ENCODE measurements around the gene RTBDN. TPM values are rescaled to one million over a fixed set of nuclear protein-coding genes. Genes with fewer than 3 reads are reported as not detected.

The RTBDN gene
- total RNA-seq, 1 experiment from 2014 or later, result 25.1 TPM

GRCh38 chr19:12843328-12843727 is 8.9 kb upstream of the RTBDN start:
- DNase-seq (ENCODE audit: low read depth, low spot score) (no peak), ATAC-seq (no peak)
- no peaks in the 10 kb centered on the region for H4K20me1 ChIP-seq (ENCODE audit: insufficient read depth)
- no peaks in the 10 kb centered on the region for H3K9me3 ChIP-seq (ENCODE audit: control insufficient read depth in 1 of 2, insufficient read depth in 1 of 2, low read depth in 1 of 2, low read length in 2 of 2)
- RAD21 ChIA-PET (ENCODE audit: low non-redundant PET in 1 of 2, low total read pairs in 2 of 2, uncharacterized antibody in 2 of 2, unreplicated experiment in 2 of 2), result no interaction called here
- no peaks in the 10 kb centered on the region for H3K9me2 ChIP-seq (ENCODE audit: insufficient read depth)
- H3K4me1 ChIP-seq (ENCODE audit: control insufficient read depth in 1 of 2, insufficient read depth in 2 of 2, low read length in 2 of 2), result peaks cover 16 to 42% of the 10 kb centered on the region in 2 experiments; a peak in 3 of 4 replicates
- POLR2A ChIA-PET, result no interaction called here
- H3K79me2 ChIP-seq (ENCODE audit: insufficient read depth, low read length), result peaks cover 36% of the 10 kb centered on the region; the same call in 1 of the 2 replicates
- H3K27me3 ChIP-seq (ENCODE audit: insufficient read depth, low read length), result no peaks in the 10 kb centered on the region
- no peak overlapping the region for H3K27ac ChIP-seq (ENCODE audit: low read depth, low read length)
- H3K9ac ChIP-seq (ENCODE audit: low read length), result no peak overlapping the region
- H3K4me2 ChIP-seq (ENCODE audit: low read length), result no peak overlapping the region
- no TSS peak for BruUV-seq (replicated peaks)
- CTCF ChIA-PET, result no interaction called here
- TF ChIP-seq ZFX (IDR thresholded peaks at IDR 0.05), result no peak
- TF ChIP-seq EGR1 (IDR thresholded peaks at IDR 0.05; ENCODE audit: low read depth), result no peak
- TF ChIP-seq, protein P1, sequence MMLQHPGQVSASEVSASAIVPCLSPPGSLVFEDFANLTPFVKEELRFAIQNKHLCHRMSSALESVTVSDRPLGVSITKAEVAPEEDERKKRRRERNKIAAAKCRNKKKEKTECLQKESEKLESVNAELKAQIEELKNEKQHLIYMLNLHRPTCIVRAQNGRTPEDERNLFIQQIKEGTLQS (IDR thresholded peaks at IDR 0.05), result no peak
- TF ChIP-seq SRF (IDR thresholded peaks at IDR 0.05; ENCODE audit: low read depth), result no peak
- TF ChIP-seq, protein P2, sequence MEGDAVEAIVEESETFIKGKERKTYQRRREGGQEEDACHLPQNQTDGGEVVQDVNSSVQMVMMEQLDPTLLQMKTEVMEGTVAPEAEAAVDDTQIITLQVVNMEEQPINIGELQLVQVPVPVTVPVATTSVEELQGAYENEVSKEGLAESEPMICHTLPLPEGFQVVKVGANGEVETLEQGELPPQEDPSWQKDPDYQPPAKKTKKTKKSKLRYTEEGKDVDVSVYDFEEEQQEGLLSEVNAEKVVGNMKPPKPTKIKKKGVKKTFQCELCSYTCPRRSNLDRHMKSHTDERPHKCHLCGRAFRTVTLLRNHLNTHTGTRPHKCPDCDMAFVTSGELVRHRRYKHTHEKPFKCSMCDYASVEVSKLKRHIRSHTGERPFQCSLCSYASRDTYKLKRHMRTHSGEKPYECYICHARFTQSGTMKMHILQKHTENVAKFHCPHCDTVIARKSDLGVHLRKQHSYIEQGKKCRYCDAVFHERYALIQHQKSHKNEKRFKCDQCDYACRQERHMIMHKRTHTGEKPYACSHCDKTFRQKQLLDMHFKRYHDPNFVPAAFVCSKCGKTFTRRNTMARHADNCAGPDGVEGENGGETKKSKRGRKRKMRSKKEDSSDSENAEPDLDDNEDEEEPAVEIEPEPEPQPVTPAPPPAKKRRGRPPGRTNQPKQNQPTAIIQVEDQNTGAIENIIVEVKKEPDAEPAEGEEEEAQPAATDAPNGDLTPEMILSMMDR (IDR thresholded peaks at IDR 0.05 in 2 of 3, conservative IDR thresholded peaks at IDR 0.05 in 1 of 3; ENCODE audit: borderline replicate concordance in 1 of 3, insufficient read depth in 1 of 3, low read depth in 2 of 3, low read length in 2 of 3), result no peak
- no peak for TF ChIP-seq EZH2phosphoT487 (IDR thresholded peaks at IDR 0.05; ENCODE audit: borderline replicate concordance)
- TF ChIP-seq, protein P3, sequence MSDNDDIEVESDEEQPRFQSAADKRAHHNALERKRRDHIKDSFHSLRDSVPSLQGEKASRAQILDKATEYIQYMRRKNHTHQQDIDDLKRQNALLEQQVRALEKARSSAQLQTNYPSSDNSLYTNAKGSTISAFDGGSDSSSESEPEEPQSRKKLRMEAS (IDR thresholded peaks at IDR 0.05), result no peak
- TF ChIP-seq CBX3 (IDR thresholded peaks at IDR 0.05; ENCODE audit: low read depth), result no peak
- peaks cover 5 to 11% of the 10 kb centered on the region in 2 experiments; a peak in 1 of 4 replicates for H3K36me3 ChIP-seq (ENCODE audit: control insufficient read depth in 1 of 2, insufficient read depth in 2 of 2, low read length in 2 of 2)
- no peak overlapping the region for H3K4me3 ChIP-seq (replicated peaks in 1 of 2; ENCODE audit: low read depth in 1 of 2, low read length in 2 of 2)
- H2AFZ ChIP-seq (ENCODE audit: low read depth, low read length, poor library complexity, severe bottlenecking), result no peak overlapping the region
- intact Hi-C loops (cut with micrococcal nuclease), result no loop called here

DNA sequence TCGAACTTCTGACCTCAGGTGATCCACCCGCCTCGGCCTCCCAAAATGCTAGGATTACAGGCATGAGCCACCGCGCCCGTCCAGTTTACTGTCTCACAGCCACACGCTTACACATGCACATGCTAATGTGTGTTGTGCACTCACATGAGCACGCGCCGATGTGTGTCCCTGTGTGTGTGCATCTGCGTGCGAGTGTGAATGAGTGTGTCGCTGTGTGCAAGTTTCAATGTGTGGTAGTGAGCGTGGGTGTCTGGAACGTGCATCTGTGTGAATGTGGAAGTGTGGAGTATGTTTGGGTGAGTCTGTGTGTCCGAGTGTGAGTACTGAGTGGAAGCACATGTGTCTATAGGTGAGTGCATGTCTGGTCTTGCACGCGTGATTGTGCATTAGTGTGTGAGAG is 8.1 kb upstream of the RTBDN start:
- Histone ChIP-seq H3K27me3 (ENCODE audit: insufficient read depth, low read length) (no peaks in the 10 kb centered on the region), H3K9me3 (ENCODE audit: control insufficient read depth in 1 of 2, insufficient read depth in 1 of 2, low read depth in 1 of 2, low read length in 2 of 2) (no peaks in the 10 kb centered on the region), H3K9me2 (ENCODE audit: insufficient read depth) (no peaks in the 10 kb centered on the region), H2AFZ (ENCODE audit: low read depth, low read length, poor library complexity, severe bottlenecking) (no peak overlapping the region), H3K79me2 (ENCODE audit: insufficient read depth, low read length) (peaks cover 36% of the 10 kb centered on the region; the same call in 1 of the 2 replicates), H3K4me2 (ENCODE audit: low read length) (no peak overlapping the region), H3K9ac (ENCODE audit: low read length) (no peak overlapping the region), H4K20me1 (ENCODE audit: insufficient read depth) (no peaks in the 10 kb centered on the region), H3K36me3 (ENCODE audit: control insufficient read depth in 1 of 2, insufficient read depth in 2 of 2, low read length in 2 of 2) (peaks cover 5 to 6% of the 10 kb centered on the region in 2 experiments; a peak in 1 of 4 replicates), H3K27ac (ENCODE audit: low read depth, low read length) (no peak overlapping the region), H3K4me1 (ENCODE audit: control insufficient read depth in 1 of 2, insufficient read depth in 2 of 2, low read length in 2 of 2) (peaks cover 22 to 44% of the 10 kb centered on the region in 2 experiments), H3K4me3 (replicated peaks in 1 of 2; ENCODE audit: low read depth in 1 of 2, low read length in 2 of 2) (no peak overlapping the region)
- DNase-seq (ENCODE audit: low read depth, low spot score) (no peak), ATAC-seq (no peak)
- intact Hi-C loops (cut with micrococcal nuclease), result no loop called here
- ChIA-PET CTCF (no interaction called here), POLR2A (no interaction called here), RAD21 (ENCODE audit: low non-redundant PET in 1 of 2, low total read pairs in 2 of 2, uncharacterized antibody in 2 of 2, unreplicated experiment in 2 of 2) (no interaction called here)
- BruUV-seq (replicated peaks), result no TSS peak
- no peak for TF ChIP-seq ELF1 (IDR thresholded peaks at IDR 0.05; ENCODE audit: borderline replicate concordance, low read depth)
- TF ChIP-seq CBX3 (IDR thresholded peaks at IDR 0.05; ENCODE audit: low read depth), result no peak
- TF ChIP-seq POLR2A (IDR thresholded peaks at IDR 0.05; ENCODE audit: borderline replicate concordance, extremely low read depth, insufficient read depth, insufficient read length), result no peak
- no peak for TF ChIP-seq CEBPB (IDR thresholded peaks at IDR 0.05; ENCODE audit: low read depth)
- no peak for TF ChIP-seq ZBTB33 (IDR thresholded peaks at IDR 0.05; ENCODE audit: extremely low read depth, insufficient replicate concordance, low read length)
- TF ChIP-seq POLR2AphosphoS5 (IDR thresholded peaks at IDR 0.05; ENCODE audit: low read depth, low read length), result no peak
- TF ChIP-seq TCF7L2 (IDR thresholded peaks at IDR 0.05; ENCODE audit: borderline replicate concordance, extremely low read depth, insufficient read depth, insufficient read length), result no peak
- TF ChIP-seq EGR1 (IDR thresholded peaks at IDR 0.05; ENCODE audit: low read depth), result no peak
- no peak for TF ChIP-seq RAD21 (IDR thresholded peaks at IDR 0.05; ENCODE audit: low read depth)
- no peak for TF ChIP-seq SIN3A (IDR thresholded peaks at IDR 0.05; ENCODE audit: low read depth)

Data from HCT116 (cell line).